ENCODE results near the gene ASTN2.

The ASTN2 gene

DNA sequence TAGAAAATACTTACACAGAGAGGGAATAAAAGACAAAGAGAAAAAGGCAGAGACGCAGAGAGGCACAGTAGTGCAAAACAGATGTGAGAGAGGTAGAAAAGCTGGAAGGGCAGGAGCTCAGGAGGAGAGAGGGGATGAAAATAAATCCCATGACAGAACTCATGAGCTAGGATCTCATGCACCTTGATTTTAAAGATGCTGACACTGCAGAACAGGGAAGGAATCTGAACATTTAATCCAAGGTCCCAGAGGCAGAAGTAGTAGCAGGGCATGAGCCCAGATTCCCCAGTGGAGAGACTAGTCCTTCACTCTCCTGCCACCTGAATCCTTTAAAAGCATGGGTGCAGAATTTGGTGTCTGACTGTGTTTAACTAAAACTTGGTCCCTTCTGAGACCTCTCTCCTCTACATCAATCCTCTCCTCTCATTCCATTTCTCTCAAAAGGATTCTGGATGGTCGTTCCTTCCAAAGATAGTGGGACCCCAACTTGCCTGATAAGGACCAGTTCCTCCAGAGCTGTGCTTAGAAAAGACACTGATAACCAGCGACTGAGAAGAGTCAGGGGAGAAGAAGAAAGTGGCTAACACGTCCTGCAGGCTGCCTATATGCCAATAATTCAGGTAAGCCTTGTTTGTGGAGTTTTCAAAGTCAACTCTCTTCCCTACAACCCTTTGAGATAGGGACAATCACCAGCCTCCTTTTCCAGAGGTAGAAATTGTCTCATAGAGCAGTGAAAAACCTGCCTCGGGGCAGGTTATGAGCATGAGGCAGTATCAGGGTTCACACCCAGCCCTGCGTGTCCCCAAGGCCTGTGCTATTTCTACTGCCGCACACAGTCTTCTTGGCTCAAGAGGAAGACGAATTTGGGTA is 931.0 kb downstream of the ASTN2 start:
- DNase-seq (ENCODE audit: low spot score) = no peak

DNA sequence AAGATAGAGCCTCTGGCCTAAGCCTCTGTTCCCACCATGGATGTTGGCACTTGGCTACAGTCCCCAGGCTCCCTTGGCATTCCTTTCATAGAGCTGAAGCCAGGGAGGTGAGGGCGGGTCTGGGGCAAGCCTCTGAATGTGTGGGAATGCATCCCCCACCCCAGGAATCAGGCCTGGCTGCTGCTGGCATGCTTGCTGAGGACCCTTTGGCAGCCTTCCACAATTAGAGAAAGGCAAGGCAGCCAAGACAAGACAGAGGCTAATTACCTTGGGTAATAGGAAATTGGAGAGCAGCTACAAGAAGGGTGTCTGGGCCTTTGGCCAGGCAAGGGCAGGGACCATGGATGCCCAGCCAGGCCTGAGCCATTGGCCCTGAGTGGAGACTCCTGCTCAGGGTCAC is 932.1 kb downstream of the ASTN2 start:
- no peak for DNase-seq (ENCODE audit: low spot score)

DNA sequence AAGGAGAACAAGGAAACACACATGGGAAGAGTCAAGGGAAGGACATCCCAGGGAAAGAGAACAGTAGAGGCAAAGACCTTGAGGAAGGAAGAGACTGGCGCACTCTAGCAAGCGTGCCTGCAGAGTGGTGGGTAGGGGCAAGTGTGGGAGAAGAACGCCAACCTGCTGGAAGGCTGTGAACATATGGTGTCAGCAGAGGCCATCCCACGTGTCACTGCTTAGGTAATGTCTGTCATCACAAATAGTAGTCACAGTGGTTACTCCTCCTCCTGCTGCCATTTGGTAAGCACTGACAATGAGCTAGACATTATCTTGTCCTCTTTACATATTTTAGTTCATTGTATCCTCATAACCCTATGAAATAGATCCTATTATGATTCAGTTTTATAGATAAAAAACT is 934.2 kb downstream of the ASTN2 start:
- no peak for DNase-seq (ENCODE audit: low spot score)

DNA sequence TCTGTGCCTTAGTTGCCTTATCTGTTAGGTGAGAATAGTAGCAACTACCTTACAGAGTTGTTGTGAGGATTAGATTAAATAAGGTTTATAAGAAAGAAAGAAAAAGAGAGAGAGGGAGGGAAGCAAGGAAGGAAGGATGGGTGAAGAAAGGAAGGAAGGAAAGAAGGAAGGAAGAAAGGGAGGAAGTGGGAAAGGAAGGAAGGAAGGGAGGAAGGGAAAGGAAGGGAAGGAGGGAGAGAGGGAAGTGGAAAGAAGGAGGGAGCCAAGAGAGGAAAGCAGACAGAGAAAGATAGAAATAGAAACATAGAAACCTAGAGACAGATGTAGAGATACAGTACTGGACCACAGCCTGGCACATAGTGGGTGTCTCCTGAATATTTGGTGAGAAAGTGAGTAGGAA is 934.9 kb downstream of the ASTN2 start:
- no peak for DNase-seq (ENCODE audit: low spot score)

- DNase-seq (ENCODE audit: low spot score) = no peak
Measured at GRCh38 chr9:116479056-116479544, 935.8 kb downstream of the ASTN2 start.

DNA sequence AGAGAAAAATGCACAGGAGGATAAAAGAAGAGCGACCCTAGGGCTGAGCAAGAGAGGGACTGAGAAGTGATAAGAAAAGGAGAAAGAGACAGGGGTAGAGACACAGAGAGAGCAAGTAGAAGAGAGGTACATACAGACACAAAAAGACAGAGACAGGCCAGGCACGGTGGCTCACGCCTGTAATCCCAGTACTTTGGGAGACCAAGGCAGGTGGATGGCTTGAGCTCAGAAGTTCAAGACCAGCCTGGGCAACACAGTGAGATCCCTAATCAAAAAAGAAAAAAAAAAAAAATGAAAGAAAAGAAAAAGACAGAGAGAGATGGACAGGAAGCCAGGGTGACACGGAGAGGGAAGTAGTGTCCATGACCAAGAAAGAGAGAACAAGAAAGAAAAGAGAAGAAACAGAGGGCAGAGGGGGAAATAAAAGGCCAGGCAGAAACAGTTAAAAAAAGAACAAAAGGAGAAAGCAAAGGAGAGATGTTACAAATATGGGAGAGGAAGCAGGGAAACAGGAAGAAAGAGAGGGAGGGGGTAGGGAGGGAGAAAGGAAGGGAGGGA is 937.2 kb downstream of the ASTN2 start:
- no peak for DNase-seq (ENCODE audit: low spot score)

- no peak for DNase-seq (ENCODE audit: low spot score)
Measured at GRCh38 chr9:116476935-116477381, 937.9 kb downstream of the ASTN2 start.

- no peak for DNase-seq (ENCODE audit: low spot score)
Measured at GRCh38 chr9:116476002-116476401, 938.9 kb downstream of the ASTN2 start.

- DNase-seq (ENCODE audit: low spot score) = peak; percentile 47
Measured at GRCh38 chr9:116475201-116475600, 939.7 kb downstream of the ASTN2 start.

- DNase-seq (ENCODE audit: low spot score) = no peak
Measured at GRCh38 chr9:116471944-116472506, 942.8 kb downstream of the ASTN2 start.

- DNase-seq (ENCODE audit: low spot score) = peak; percentile 30
Measured at GRCh38 chr9:116471093-116471906, 943.6 kb downstream of the ASTN2 start.

DNA sequence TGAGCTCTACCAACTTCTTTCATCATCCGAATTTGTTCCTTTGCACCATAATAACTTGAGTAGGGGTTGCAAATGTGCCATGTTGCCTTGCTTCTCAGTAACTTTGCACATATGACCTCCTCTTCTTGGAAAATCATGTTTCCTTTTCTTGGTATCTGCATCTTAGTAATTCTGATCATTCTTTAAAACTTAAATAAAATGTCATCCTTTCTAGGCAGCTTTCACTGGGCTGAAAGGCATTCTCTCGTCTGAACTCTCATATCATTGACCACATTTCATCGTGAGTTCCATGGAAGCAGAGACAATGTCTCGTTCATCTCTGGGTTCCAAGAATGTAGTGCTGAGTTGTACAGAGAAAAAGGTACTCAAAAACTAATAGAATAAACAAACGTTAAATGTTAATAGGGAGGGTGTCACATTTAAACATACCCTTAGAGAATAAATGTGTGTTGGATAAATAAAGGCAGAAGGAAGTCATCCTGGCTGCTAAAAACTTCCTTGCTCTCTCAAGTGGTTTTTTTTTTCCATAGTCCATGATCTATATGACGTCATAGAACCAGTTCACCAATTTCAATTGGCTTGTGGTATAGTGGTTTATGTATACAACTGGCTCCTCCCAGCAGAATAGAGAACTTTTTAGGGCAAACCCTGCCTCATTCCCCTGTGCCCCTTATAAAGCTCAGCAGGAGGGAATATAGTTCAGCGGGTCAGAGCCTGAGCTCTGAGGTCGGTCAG is 945.9 kb downstream of the ASTN2 start:
- no peak for DNase-seq (ENCODE audit: low spot score)

DNA sequence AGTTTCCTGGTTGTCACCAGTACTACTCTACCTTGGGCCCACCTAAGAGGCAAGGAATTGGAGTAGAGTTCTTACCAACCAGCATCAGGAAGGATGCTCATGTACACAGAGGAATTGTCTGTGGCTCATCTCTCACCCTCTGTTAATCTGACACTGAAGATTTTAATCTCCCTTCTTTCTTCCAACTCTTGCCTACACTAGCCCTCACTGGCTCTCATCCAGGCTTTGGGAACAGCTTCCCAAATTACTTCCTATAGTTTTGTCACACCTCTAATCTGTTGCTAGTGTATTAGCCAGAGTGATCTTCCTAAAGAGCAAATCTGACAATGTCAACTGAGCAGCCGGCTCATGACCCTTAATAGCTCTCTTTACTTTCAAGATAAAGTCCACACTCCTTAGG is 946.5 kb downstream of the ASTN2 start:
- DNase-seq (ENCODE audit: low spot score) = no peak

DNA sequence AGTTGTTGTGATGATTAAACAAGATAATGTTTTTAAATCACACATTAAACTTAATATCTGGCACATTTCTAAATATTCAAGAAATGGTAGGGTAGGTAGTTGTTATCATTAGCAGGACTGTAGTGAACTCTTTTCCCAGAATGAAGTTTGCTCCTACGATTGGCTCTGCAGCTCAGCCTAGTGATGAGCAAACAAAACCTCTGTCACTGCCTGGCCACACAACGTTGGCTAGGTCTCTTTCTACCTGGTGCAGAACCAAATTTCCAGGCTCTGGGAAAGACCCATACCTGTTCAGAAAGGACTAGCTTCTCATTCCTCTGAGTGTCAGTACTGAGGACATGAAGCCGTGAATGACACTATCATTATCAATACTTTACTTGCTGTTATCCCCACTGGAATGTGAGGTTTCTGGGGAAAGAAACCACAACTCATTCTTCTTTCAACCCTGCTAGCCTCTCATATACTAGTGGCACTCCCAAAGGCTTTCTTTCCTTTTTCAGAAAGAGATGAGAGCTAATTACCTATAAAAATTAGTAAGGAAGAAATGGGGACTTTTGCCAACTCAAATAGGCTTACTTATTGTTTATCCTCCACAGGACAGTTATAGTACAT is 947.0 kb downstream of the ASTN2 start:
- peak; percentile 15 for DNase-seq (ENCODE audit: low spot score)

GRCh38 chr9:116466271-116467235 is 948.3 kb downstream of the ASTN2 start:
- no peak for DNase-seq (ENCODE audit: low spot score)

GRCh38 chr9:116465576-116466270 is 949.1 kb downstream of the ASTN2 start:
- no peak for DNase-seq (ENCODE audit: low spot score)

DNA sequence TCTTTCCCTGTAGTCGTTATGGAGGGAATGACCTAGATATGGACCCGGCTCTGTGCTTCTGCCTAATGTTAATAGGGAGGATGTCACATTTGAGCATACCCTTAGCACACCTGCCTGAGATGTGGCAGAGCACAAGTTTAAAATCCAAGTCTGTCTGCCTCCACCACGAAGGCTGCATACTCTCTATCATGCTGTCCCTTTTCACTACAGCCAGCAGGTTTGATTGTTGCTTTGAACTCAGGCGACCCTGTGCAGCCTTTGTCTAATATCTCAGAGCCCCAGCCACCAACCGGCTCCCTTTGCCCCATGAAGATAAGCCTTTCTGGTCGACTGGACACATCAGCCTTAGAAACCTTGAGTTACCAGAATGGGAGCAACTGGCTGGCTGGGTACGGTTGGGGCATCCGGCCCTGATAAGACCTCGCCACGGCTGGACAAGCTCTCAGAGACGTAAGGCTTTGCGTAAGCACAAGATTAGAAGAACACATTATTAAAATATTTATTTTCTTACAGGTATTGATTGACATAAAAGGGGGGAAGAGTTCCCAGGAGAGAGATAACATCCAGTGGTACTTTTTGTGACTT is 949.8 kb downstream of the ASTN2 start:
- no peak for DNase-seq (ENCODE audit: low spot score)

DNA sequence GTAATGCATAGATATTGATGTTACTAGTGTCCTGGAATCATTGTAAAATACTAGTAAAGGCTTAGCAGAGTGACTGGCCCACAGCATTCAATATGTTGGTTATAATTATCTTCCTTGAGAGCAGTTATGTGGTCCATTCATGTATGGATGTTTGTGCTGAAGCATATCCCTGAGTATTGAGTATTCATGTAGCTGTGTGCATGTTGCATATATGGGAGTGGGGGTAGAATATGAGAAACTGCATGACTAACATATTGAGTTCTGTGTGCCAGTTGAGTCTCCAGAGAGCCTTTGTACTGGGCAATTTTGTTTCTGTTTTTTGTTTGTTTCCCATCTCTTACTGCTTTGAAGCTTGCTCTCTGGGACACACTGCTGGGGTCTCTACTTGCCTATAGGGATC is 950.4 kb downstream of the ASTN2 start:
- no peak for DNase-seq (ENCODE audit: low spot score)

DNA sequence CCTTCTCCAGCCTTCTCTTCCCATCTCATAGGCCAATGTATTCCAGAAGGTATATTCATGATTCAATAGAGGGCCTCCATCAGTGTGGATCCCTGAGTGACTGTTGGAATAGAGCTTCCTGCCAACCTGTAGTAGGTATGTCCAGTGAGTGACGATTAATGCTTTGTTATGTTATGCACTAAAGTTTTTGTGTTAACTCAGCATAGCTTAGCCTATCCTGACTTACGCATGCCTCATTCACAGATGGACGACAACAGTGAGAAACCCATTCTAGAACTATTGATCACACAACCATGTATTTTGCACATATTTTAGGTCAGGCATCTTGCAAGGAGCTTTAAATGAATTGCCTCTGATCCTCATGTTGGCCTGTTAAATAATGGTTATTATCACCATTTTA is 953.2 kb downstream of the ASTN2 start:
- no peak for DNase-seq (ENCODE audit: low spot score)

Measured in kidney tubule cell (primary cell).